Liver (tissue), 3 donors: ENCODE measurements around the gene SPECC1.

Experiments used
- EGR1 ChIP-seq, 2 donors: IDR thresholded peaks; 2 replicates each; pipeline ENCODE4 v1.6.1; 2016 to 2018; ENCODE audit warnings: antibody characterized with exemption in 2 of 2, low read depth in 2 of 2
- RAD21 ChIP-seq, 2 donors: IDR thresholded peaks; 2 replicates each; pipeline ENCODE4 v1.6.1; 2016; ENCODE audit warnings: antibody characterized with exemption in 2 of 2, mild to moderate bottlenecking in 2 of 2
- YY1 ChIP-seq: IDR thresholded peaks from 2 replicates; pipeline ENCODE4 v1.6.1; 2016; ENCODE audit warnings: antibody characterized with exemption, mild to moderate bottlenecking
- TF ChIP-seq, protein P1 (sequence below): fragments of 150-350 bp; IDR thresholded peaks from 2 replicates; pipeline ENCODE4 v1.5.1; 2017; ENCODE audit warnings: improper control_type of control experiment, low read depth, low read length; ENCODE audit not compliant: missing input control
- TF ChIP-seq, protein P2 (sequence below): IDR thresholded peaks from 2 replicates; pipeline ENCODE4 v1.6.1; 2016; ENCODE audit warnings: antibody characterized with exemption
- donor health status: healthy.
- donor health status: healthy.

DNA sequence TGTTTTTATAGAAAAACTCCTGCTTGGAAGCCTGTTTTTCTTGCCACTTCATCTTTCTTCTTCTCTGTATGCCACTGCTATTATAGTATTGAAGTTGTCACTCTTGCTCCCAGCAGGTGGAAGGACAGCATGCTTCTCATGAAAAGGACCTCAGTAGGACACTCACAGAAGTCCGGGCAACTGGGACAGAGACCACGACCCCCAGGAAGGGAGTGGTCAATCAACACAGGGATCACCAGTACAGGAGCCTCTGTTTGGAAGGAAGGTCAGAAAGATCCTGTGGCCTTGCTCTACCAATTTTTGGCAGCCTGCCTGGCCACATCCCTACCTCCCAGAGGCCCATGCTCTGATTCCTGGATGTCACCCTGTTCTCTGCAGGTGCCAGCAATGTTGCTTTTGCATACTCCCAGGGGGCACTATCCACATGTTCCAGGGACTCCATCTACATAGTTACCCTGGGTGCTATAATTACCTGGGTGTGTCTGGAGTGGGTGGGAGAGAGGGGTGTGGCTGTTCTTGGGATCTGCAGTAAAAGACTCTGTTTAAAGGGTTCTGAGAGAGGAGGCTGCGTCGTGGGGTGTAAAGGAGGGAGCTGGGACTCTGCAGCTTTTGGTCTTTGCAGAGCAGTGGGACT, 17.8 kb upstream of the SPECC1 start:
- TF ChIP-seq YY1 = no peak
- TF ChIP-seq, protein P1, sequence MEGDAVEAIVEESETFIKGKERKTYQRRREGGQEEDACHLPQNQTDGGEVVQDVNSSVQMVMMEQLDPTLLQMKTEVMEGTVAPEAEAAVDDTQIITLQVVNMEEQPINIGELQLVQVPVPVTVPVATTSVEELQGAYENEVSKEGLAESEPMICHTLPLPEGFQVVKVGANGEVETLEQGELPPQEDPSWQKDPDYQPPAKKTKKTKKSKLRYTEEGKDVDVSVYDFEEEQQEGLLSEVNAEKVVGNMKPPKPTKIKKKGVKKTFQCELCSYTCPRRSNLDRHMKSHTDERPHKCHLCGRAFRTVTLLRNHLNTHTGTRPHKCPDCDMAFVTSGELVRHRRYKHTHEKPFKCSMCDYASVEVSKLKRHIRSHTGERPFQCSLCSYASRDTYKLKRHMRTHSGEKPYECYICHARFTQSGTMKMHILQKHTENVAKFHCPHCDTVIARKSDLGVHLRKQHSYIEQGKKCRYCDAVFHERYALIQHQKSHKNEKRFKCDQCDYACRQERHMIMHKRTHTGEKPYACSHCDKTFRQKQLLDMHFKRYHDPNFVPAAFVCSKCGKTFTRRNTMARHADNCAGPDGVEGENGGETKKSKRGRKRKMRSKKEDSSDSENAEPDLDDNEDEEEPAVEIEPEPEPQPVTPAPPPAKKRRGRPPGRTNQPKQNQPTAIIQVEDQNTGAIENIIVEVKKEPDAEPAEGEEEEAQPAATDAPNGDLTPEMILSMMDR = no peak
- TF ChIP-seq, protein P2, sequence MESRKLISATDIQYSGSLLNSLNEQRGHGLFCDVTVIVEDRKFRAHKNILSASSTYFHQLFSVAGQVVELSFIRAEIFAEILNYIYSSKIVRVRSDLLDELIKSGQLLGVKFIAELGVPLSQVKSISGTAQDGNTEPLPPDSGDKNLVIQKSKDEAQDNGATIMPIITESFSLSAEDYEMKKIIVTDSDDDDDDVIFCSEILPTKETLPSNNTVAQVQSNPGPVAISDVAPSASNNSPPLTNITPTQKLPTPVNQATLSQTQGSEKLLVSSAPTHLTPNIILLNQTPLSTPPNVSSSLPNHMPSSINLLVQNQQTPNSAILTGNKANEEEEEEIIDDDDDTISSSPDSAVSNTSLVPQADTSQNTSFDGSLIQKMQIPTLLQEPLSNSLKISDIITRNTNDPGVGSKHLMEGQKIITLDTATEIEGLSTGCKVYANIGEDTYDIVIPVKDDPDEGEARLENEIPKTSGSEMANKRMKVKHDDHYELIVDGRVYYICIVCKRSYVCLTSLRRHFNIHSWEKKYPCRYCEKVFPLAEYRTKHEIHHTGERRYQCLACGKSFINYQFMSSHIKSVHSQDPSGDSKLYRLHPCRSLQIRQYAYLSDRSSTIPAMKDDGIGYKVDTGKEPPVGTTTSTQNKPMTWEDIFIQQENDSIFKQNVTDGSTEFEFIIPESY = no peak
- TF ChIP-seq RAD21 (IDR thresholded peaks at IDR 0.05) = no peak
- TF ChIP-seq EGR1 (IDR thresholded peaks at IDR 0.05; ENCODE audit: low read depth in 2 of 2) = no peak
